Osteocyte (in vitro differentiated cells): ENCODE measurements around the gene R3HDM2. TPM values are rescaled to one million over a fixed set of nuclear protein-coding genes. Genes with fewer than 3 reads are reported as not detected.
"Not testable (repeated sequence)": the region's sequence is repeated elsewhere in the genome, so short reads cannot be mapped to it uniquely, and the experiment has no call there.

Experiments used
- DNase-seq: peaks from one replicate; pipeline ENCODE4 v3.0.0; 2021; ENCODE audit warnings: mixed read lengths; ENCODE audit not compliant: unreplicated experiment; ENCODE audit errors: extremely low spot score
- H3K27ac Mint-ChIP-seq: one replicate; pipeline ENCODE4 v1.8.0; 2021; ENCODE audit warnings: mild to moderate bottlenecking, mixed read lengths; ENCODE audit not compliant: unreplicated experiment
- H3K27me3 Mint-ChIP-seq: one replicate; pipeline ENCODE4 v1.8.0; 2021; ENCODE audit warnings: mixed read lengths; ENCODE audit not compliant: unreplicated experiment
- H3K36me3 Mint-ChIP-seq: one replicate; pipeline ENCODE4 v1.8.0; 2021; ENCODE audit warnings: mixed read lengths; ENCODE audit not compliant: unreplicated experiment
- H3K4me1 Mint-ChIP-seq: one replicate; pipeline ENCODE4 v1.8.0; 2021; ENCODE audit warnings: mixed read lengths; ENCODE audit not compliant: unreplicated experiment
- H3K4me3 Mint-ChIP-seq: one replicate; pipeline ENCODE4 v1.8.0; 2021; ENCODE audit warnings: mild to moderate bottlenecking, moderate library complexity, mixed read lengths; ENCODE audit not compliant: unreplicated experiment
- H3K9me3 Mint-ChIP-seq: one replicate; pipeline ENCODE4 v1.8.0; 2021; ENCODE audit warnings: mixed read lengths; ENCODE audit not compliant: unreplicated experiment
- total RNA-seq: library from RNA; stranded (reverse); gene quantifications from 2 replicates; pipeline ENCODE4 v1.2.1, GENCODE V29; 2021
- TF ChIP-seq, protein P1 (sequence below): fragments of 200-600 bp; sonication (generic); IDR thresholded peaks from 2 replicates; pipeline ENCODE4 v1.5.0; 2021; ENCODE audit warnings: antibody characterized with exemption, mild to moderate bottlenecking, moderate library complexity

Gene R3HDM2
- total RNA-seq, 1 donor from 2014 or later, result 65.0 TPM

DNA sequence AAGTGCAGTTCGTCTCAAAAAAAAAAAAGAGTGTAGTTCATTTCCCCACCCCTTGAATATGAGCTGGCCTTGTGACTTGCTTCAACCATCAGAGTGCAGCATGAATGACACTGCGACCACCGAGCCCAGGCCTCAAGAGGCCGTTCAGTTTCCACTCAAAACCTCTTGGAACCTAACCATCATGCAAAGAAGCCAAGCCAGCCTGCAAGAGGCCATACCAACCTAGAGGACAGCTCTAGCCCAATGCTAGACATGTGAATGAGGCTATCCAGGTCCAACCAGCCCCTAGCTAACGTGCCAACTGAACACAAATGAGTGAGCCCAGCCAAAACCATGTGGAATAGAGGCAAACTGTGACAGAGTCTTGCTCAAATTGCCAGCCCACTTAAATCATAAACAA, 29.7 kb downstream of the R3HDM2 start:
- Mint-ChIP-seq H3K27me3 (no peaks in the 10 kb centered on the region), H3K36me3 (no peaks in the 10 kb centered on the region), H3K27ac (no peak overlapping the region), H3K4me1 (no peaks in the 10 kb centered on the region), H3K4me3 (no peak overlapping the region), H3K9me3 (no peaks in the 10 kb centered on the region)
- DNase-seq, result peak; percentile 30
- TF ChIP-seq, protein P1, sequence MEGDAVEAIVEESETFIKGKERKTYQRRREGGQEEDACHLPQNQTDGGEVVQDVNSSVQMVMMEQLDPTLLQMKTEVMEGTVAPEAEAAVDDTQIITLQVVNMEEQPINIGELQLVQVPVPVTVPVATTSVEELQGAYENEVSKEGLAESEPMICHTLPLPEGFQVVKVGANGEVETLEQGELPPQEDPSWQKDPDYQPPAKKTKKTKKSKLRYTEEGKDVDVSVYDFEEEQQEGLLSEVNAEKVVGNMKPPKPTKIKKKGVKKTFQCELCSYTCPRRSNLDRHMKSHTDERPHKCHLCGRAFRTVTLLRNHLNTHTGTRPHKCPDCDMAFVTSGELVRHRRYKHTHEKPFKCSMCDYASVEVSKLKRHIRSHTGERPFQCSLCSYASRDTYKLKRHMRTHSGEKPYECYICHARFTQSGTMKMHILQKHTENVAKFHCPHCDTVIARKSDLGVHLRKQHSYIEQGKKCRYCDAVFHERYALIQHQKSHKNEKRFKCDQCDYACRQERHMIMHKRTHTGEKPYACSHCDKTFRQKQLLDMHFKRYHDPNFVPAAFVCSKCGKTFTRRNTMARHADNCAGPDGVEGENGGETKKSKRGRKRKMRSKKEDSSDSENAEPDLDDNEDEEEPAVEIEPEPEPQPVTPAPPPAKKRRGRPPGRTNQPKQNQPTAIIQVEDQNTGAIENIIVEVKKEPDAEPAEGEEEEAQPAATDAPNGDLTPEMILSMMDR, result no peak

DNA sequence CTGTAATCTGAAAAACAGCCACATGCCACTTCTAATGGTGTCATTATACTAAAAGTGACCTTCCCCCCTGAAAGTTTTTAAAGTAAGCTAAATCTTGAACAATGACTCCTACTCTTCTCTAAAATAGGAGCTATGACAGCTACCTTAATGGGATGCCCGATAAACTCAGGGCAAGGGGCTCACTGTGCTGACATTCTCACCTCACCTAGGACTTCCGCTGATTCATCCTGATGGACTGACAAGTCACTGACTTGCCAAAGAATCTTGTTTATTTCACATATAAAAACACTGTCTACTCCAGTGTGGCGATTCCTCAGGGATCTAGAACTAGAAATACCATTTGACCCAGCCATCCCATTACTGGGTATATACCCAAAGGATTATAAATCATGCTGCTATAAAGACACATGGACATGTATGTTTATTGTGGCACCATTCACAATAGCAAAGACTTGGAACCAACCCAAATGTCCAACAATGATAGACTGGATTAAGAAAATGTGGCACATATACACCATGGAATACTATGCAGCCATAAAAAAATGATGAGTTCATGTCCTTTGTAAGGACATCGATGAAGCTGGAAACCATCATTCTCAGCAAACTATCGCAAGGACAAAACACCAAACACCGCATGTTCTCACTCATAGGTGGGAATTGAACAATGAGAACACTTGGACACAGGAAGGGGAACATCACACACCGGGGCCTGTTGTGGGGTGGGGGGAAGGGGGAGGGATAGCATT, 31.0 kb downstream of the R3HDM2 start:
- H3K4me1 Mint-ChIP-seq, H3K4me3 Mint-ChIP-seq: not testable (repeated sequence)

DNA sequence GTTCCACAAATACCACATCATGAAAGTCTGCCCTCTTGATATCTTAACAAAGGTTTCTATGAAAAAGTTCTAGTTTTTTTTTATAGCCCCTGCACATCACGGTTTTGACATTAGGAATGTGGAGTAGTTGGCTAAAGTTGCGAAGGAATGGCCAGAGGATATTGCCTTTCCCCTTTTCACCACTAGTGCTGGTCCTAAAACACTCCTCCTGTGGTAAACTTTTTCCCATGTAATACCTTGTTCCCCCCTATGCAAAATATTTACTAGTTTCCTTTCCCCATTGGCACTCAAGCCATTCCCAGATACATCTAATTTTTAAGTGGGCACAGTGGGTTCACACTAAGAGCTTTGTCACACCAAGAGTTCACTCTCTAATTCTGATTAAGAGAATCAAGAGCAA, 33.4 kb downstream of the R3HDM2 start:
- H3K27ac Mint-ChIP-seq, result no peak overlapping the region
- no peaks in the 10 kb centered on the region for H3K27me3 Mint-ChIP-seq
- H3K9me3 Mint-ChIP-seq, result no peaks in the 10 kb centered on the region
- TF ChIP-seq, protein P1, result no peak
- no peak for DNase-seq
- H3K4me1 Mint-ChIP-seq, result no peaks in the 10 kb centered on the region
- no peak overlapping the region for H3K4me3 Mint-ChIP-seq
- H3K36me3 Mint-ChIP-seq, result peaks cover 14% of the 10 kb centered on the region

More for the DNA sequence above, 31.0 kb downstream of the R3HDM2 start:
- DNase-seq, H3K9me3 Mint-ChIP-seq, H3K27me3 Mint-ChIP-seq, H3K27ac Mint-ChIP-seq, H3K36me3 Mint-ChIP-seq: not testable (repeated sequence)

DNA sequence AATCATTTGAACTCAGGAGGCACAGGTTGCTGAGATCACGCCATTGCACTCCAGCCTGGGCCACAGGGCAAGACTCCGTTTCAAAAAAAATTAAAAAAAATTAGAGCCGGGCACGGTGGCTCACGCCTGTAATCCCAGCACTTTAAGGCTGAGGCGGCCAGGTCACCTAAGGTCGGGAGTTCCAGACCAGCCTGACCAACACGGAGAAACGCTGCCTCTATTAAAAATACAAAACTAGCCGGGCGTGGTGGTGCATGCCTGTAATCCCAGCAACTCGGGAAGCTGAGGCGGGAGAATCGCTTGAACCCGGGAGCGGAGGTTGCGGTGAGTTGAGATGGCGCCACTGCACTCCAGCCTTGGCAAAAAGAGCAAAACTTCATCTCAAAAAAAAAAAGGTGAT, 35.7 kb downstream of the R3HDM2 start:
- H3K9me3 Mint-ChIP-seq, result no peaks in the 10 kb centered on the region

DNA sequence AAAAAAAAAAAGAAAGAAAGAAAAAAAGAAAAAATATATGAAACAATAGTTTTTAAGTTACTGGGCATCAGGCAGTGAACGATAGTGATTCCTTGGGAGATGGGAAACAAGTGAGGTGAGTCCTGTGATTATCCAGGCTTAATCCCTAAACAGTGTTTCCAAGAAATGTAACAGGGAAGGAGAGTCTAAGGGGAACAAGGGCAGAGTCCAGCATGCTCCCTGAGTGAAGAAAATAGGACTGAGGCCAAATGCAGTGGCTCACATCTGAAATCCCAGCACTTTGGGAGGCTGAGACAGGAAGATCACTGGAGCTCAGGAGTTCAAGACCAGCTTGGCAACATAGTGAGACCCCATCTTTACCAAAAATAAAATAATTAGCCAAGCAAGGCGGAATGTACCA, 40.7 kb downstream of the R3HDM2 start:
- Mint-ChIP-seq H3K9me3 (no peaks in the 10 kb centered on the region), H3K4me3 (no peak overlapping the region), H3K27me3 (no peaks in the 10 kb centered on the region), H3K27ac (no peak overlapping the region), H3K36me3 (peaks cover 22% of the 10 kb centered on the region), H3K4me1 (peaks cover 18% of the 10 kb centered on the region)
- no peak for DNase-seq
- TF ChIP-seq, protein P1, result no peak

More for the DNA sequence above, 35.7 kb downstream of the R3HDM2 start:
- H3K4me1 Mint-ChIP-seq, result peaks cover under 1% of the 10 kb centered on the region
- H3K36me3 Mint-ChIP-seq, result peaks cover 24% of the 10 kb centered on the region
- no peak overlapping the region for H3K4me3 Mint-ChIP-seq
- H3K27ac Mint-ChIP-seq, result no peak overlapping the region
- no peak for DNase-seq
- no peaks in the 10 kb centered on the region for H3K27me3 Mint-ChIP-seq
- TF ChIP-seq, protein P1, result no peak
